Neural cell (in vitro differentiated cells): ENCODE data around the gene TIMM9. TPM values are rescaled to one million over a fixed set of nuclear protein-coding genes. Genes with fewer than 3 reads are reported as not detected.

Experiments used
- H2AFZ ChIP-seq: fragments of 200-600, 300-800 bp; sonication (generic), shearing (Covaris generic); 2 replicates; pipeline ENCODE4 v1.6.0; 2014; ENCODE audit warnings: low read depth, mild to moderate bottlenecking, antibody characterized with exemption, low read length, moderate library complexity
- H3F3A ChIP-seq: fragments of 200-600 bp; shearing (Covaris generic); 2 replicates; pipeline ENCODE4 v1.6.1; 2016; ENCODE audit warnings: mild to moderate bottlenecking, moderate library complexity, mixed read lengths, antibody characterized with exemption, low read length; ENCODE audit not compliant: insufficient read depth, poor library complexity, severe bottlenecking
- H3K27ac ChIP-seq: fragments of 200-600, 300-800 bp; sonication (generic), shearing (Covaris generic); 2 replicates; pipeline ENCODE4 v1.5.1; 2014; ENCODE audit warnings: mild to moderate bottlenecking, low read length, moderate library complexity
- H3K27me3 ChIP-seq: fragments of 300-800, 200-600 bp; sonication (generic), shearing (Covaris generic); 2 replicates; pipeline ENCODE4 v1.6.0; 2014; ENCODE audit warnings: mild to moderate bottlenecking, low read depth, low read length, moderate library complexity; ENCODE audit not compliant: insufficient read depth
- H3K36me3 ChIP-seq: fragments of 300-800, 200-600 bp; sonication (generic), shearing (Covaris generic); 2 replicates; pipeline ENCODE4 v1.5.1; 2014; ENCODE audit warnings: mild to moderate bottlenecking, antibody characterized with exemption, low read length, moderate library complexity; ENCODE audit not compliant: insufficient read depth
- H3K4me2 ChIP-seq: fragments of 300-800, 200-600 bp; sonication (generic), shearing (Covaris generic); 2 replicates; pipeline ENCODE4 v1.6.0; 2014; ENCODE audit warnings: mild to moderate bottlenecking, low read length
- H3K4me3 ChIP-seq: fragments of 300-800, 200-600 bp; sonication (generic), shearing (Covaris generic); 2 replicates; pipeline ENCODE4 v1.5.1; 2014; ENCODE audit warnings: mild to moderate bottlenecking, low read length, moderate library complexity
- H3K79me2 ChIP-seq: fragments of 200-600 bp; shearing (Covaris generic); replicated peaks from 2 replicates; pipeline ENCODE4 v1.6.0; 2014; ENCODE audit warnings: mild to moderate bottlenecking, low read length, moderate library complexity; ENCODE audit not compliant: insufficient read depth
- H3K9ac ChIP-seq: fragments of 300-800, 200-600 bp; sonication (generic), shearing (Covaris generic); 2 replicates; pipeline ENCODE4 v1.6.1; 2016; ENCODE audit warnings: mild to moderate bottlenecking, low read length, mixed read lengths
- H3K9me2 ChIP-seq: fragments of 200-600 bp; shearing (Covaris generic); 2 replicates; pipeline ENCODE4 v1.6.1; 2016; ENCODE audit warnings: mild to moderate bottlenecking, low read length, mixed read lengths; ENCODE audit not compliant: insufficient read depth
- H3K9me3 ChIP-seq: fragments of 200-600, 300-800 bp; sonication (generic), shearing (Covaris generic); 2 replicates; pipeline ENCODE4 v1.6.1; 2016; ENCODE audit warnings: mild to moderate bottlenecking, mixed run types, low read length, moderate library complexity, mixed read lengths
- H4K20me1 ChIP-seq: fragments of 200-600 bp; shearing (Covaris generic); 2 replicates; pipeline ENCODE4 v1.6.1; 2016; ENCODE audit warnings: mild to moderate bottlenecking, mixed run types; ENCODE audit not compliant: insufficient read depth
- CTCF ChIP-seq: fragments of 450-650 bp; IDR thresholded peaks from 2 replicates; pipeline ENCODE4 v1.5.1; 2014; ENCODE audit warnings: antibody characterized with exemption, mild to moderate bottlenecking, moderate library complexity; ENCODE audit not compliant: poor library complexity, severe bottlenecking
- EP300 ChIP-seq: fragments of 450-650 bp; conservative IDR thresholded peaks from 2 replicates; pipeline ENCODE4 v1.6.1; 2014; ENCODE audit warnings: antibody characterized with exemption, mild to moderate bottlenecking, moderate library complexity; ENCODE audit not compliant: poor library complexity, severe bottlenecking
- EZH2 ChIP-seq: fragments of 200-600, 300-800 bp; shearing (Covaris generic), sonication (generic); IDR thresholded peaks from 2 replicates; pipeline ENCODE4 v1.6.1; 2014; ENCODE audit warnings: antibody characterized with exemption, low read length, borderline replicate concordance, mild to moderate bottlenecking; ENCODE audit not compliant: insufficient read depth, poor library complexity, severe bottlenecking
- MXI1 ChIP-seq: fragments of 450-650 bp; conservative IDR thresholded peaks from 2 replicates; pipeline ENCODE4 v1.6.1; 2014; ENCODE audit warnings: antibody characterized with exemption, mild to moderate bottlenecking; ENCODE audit not compliant: poor library complexity, severe bottlenecking
- POLR2AphosphoS5 ChIP-seq: IDR thresholded peaks from 2 replicates; pipeline ENCODE4 v1.6.1; 2012
- RAD21 ChIP-seq: fragments of 450-650 bp; conservative IDR thresholded peaks from 2 replicates; pipeline ENCODE4 v1.6.1; 2014; ENCODE audit warnings: antibody characterized with exemption, mild to moderate bottlenecking, moderate library complexity
- REST ChIP-seq: IDR thresholded peaks from 2 replicates; pipeline ENCODE4 v1.6.1; 2012; ENCODE audit warnings: borderline replicate concordance
- SMC3 ChIP-seq: fragments of 450-650 bp; conservative IDR thresholded peaks from 2 replicates; pipeline ENCODE4 v1.6.1; 2014; ENCODE audit warnings: antibody characterized with exemption, mild to moderate bottlenecking, moderate library complexity; ENCODE audit not compliant: poor library complexity
- TAF1 ChIP-seq: IDR thresholded peaks from 2 replicates; pipeline ENCODE4 v1.6.1; 2012; ENCODE audit warnings: low read depth
- polyA plus RNA-seq: library from polyadenylated mRNA; depleted of rRNA; stranded (reverse); fragments of >200 nt; gene quantifications from 2 replicates; pipeline ENCODE4 v1.2.3, GENCODE V29; 2014

TIMM9 gene
- polyA plus RNA-seq, 1 donor from 2014 or later, result 51.1 TPM

- Histone ChIP-seq H3K4me2 (no peak overlapping the region), H3K9me3 (peaks cover 5% of the 10 kb centered on the region), H3K9me2 (no peaks in the 10 kb centered on the region), H3K4me3 (no peak overlapping the region), H4K20me1 (no peaks in the 10 kb centered on the region), H3K9ac (no peak overlapping the region), H3K27me3 (no peaks in the 10 kb centered on the region), H3F3A (no peaks in the 10 kb centered on the region), H3K27ac (no peak overlapping the region), H2AFZ (no peak overlapping the region), H3K79me2 (no peaks in the 10 kb centered on the region), H3K36me3 (peaks cover 10% of the 10 kb centered on the region)
- TF ChIP-seq SMC3, result no peak
- no peak for TF ChIP-seq REST
- TF ChIP-seq EZH2, result no peak
- TF ChIP-seq CTCF, result no peak
- no peak for TF ChIP-seq EP300
- no peak for TF ChIP-seq TAF1
- no peak for TF ChIP-seq MXI1
- no peak for TF ChIP-seq RAD21
- TF ChIP-seq POLR2AphosphoS5, result no peak
Measured at GRCh38 chr14:58376791-58377190, 50.5 kb downstream of the TIMM9 start.

- no peak overlapping the region for H3K9ac ChIP-seq
- no peaks in the 10 kb centered on the region for H3K79me2 ChIP-seq
- no peaks in the 10 kb centered on the region for H3K9me2 ChIP-seq
- no peak overlapping the region for H2AFZ ChIP-seq
- H3K27ac ChIP-seq, result no peak overlapping the region
- peaks cover 41% of the 10 kb centered on the region for H3K36me3 ChIP-seq
- no peaks in the 10 kb centered on the region for H4K20me1 ChIP-seq
- TF ChIP-seq CTCF, result no peak
- TF ChIP-seq SMC3, result no peak
- no peak for TF ChIP-seq EP300
- no peak for TF ChIP-seq RAD21
- no peak for TF ChIP-seq POLR2AphosphoS5
- no peak for TF ChIP-seq TAF1
- TF ChIP-seq REST, result no peak
- TF ChIP-seq EZH2, result no peak
- TF ChIP-seq MXI1, result no peak
- no peaks in the 10 kb centered on the region for H3F3A ChIP-seq
- H3K27me3 ChIP-seq, result no peaks in the 10 kb centered on the region
- H3K9me3 ChIP-seq, result no peaks in the 10 kb centered on the region
- no peak overlapping the region for H3K4me3 ChIP-seq
- H3K4me2 ChIP-seq, result no peak overlapping the region
Measured at GRCh38 chr14:58368956-58369355, 58.4 kb downstream of the TIMM9 start.
